IPS-18c (cell line): ENCODE measurements around the gene DCST1.

Source experiments
- H3K4me3 ChIP-seq: 2 replicates; pipeline ENCODE4 v1.7.0; 2013; ENCODE audit warnings: low read depth, mild to moderate bottlenecking, low read length, moderate library complexity; ENCODE audit not compliant: insufficient read depth
- H3K9me3 ChIP-seq: one replicate; pipeline ENCODE4 v1.6.1; 2013; ENCODE audit warnings: mild to moderate bottlenecking, low read length, moderate library complexity; ENCODE audit not compliant: control insufficient read depth, insufficient read depth

Gene DCST1

GRCh38 chr1:155072531-155073289 lies 39.1 kb downstream of the DCST1 start:
- Histone ChIP-seq H3K4me3 (no peak overlapping the region), H3K9me3 (no peaks in the 10 kb centered on the region)

- no peaks in the 10 kb centered on the region for H3K9me3 ChIP-seq
- H3K4me3 ChIP-seq: no peak overlapping the region
Observed at GRCh38 chr1:155073377-155074242, 40.0 kb downstream of the DCST1 start.

- Histone ChIP-seq H3K9me3 (no peaks in the 10 kb centered on the region), H3K4me3 (no peak overlapping the region)
Observed at GRCh38 chr1:155075535-155075934, 41.9 kb downstream of the DCST1 start.

GRCh38 chr1:155076371-155076770 lies 42.7 kb downstream of the DCST1 start:
- no peak overlapping the region for H3K4me3 ChIP-seq
- no peaks in the 10 kb centered on the region for H3K9me3 ChIP-seq

- H3K4me3 ChIP-seq: no peak overlapping the region
- H3K9me3 ChIP-seq: no peaks in the 10 kb centered on the region
Observed at GRCh38 chr1:155077346-155077745, 43.7 kb downstream of the DCST1 start.

GRCh38 chr1:155077758-155078445 lies 44.3 kb downstream of the DCST1 start:
- Histone ChIP-seq H3K9me3 (no peaks in the 10 kb centered on the region), H3K4me3 (peak overlapping the region; percentile 70; the same call in 1 of the 2 replicates)

- H3K4me3 ChIP-seq: peak within 1 kb of the TSS; percentile 70
Observed at GRCh38 chr1:155078469-155079209, 45.0 kb downstream of the DCST1 start, which contains the start of gene EFNA3. Gene EFNA3, plus strand, starts transcription at chr1:155078837. Its CDS starts 105 bp downstream, at chr1:155078942.

GRCh38 chr1:155079210-155079486 lies 45.5 kb downstream of the DCST1 start:
- Histone ChIP-seq H3K9me3 (no peaks in the 10 kb centered on the region), H3K4me3 (peak overlapping the region; percentile 70)

More at GRCh38 chr1:155078469-155079209, 45.0 kb downstream of the DCST1 start, which contains the start of gene EFNA3:
- no peaks in the 10 kb centered on the region for H3K9me3 ChIP-seq

GRCh38 chr1:155079487-155080311 lies 46.1 kb downstream of the DCST1 start:
- H3K4me3 ChIP-seq: peak overlapping the region; percentile 70
- no peaks in the 10 kb centered on the region for H3K9me3 ChIP-seq

GRCh38 chr1:155080312-155081228 lies 46.9 kb downstream of the DCST1 start:
- Histone ChIP-seq H3K9me3 (no peaks in the 10 kb centered on the region), H3K4me3 (peak overlapping the region; percentile 70)

GRCh38 chr1:155081472-155082300 lies 48.1 kb downstream of the DCST1 start:
- Histone ChIP-seq H3K9me3 (no peaks in the 10 kb centered on the region), H3K4me3 (peak overlapping the region; percentile 20; the same call in 1 of the 2 replicates)

- Histone ChIP-seq H3K4me3 (peak overlapping the region; percentile 15; the same call in 1 of the 2 replicates), H3K9me3 (no peaks in the 10 kb centered on the region)
Observed at GRCh38 chr1:155082301-155083051, 48.9 kb downstream of the DCST1 start.

GRCh38 chr1:155083052-155083541 lies 49.5 kb downstream of the DCST1 start:
- Histone ChIP-seq H3K9me3 (no peaks in the 10 kb centered on the region), H3K4me3 (no peak overlapping the region)
